ENCODE data around the gene ANKRD22.
A peak's percentile ranks its signal among the peaks of the same experiment; 100 is the strongest.

ANKRD22 gene

GRCh38 chr10:88813200-88813599 is 38.4 kb downstream of the ANKRD22 start:
- no peak for TF ChIP-seq CTCF (IDR thresholded peaks at IDR 0.05)
- Mint-ChIP-seq H3K27ac (no peak overlapping the region), H3K4me1 (no peaks in the 10 kb centered on the region), H3K36me3 (ENCODE audit: low read depth) (no peaks in the 10 kb centered on the region), H3K4me3 (no peak overlapping the region), H3K9me3 (no peaks in the 10 kb centered on the region), H3K27me3 (ENCODE audit: low read depth, poor library complexity) (peaks cover 7% of the 10 kb centered on the region)
- no peak for DNase-seq

- peak; percentile 22 for DNase-seq
- TF ChIP-seq CTCF (IDR thresholded peaks at IDR 0.05): peak; percentile 63
Observed at GRCh38 chr10:88810196-88810961, 41.3 kb downstream of the ANKRD22 start.

GRCh38 chr10:88809621-88810020 is 42.0 kb downstream of the ANKRD22 start:
- no peak overlapping the region for H3K4me3 Mint-ChIP-seq

More at GRCh38 chr10:88810196-88810961, 41.3 kb downstream of the ANKRD22 start:
- Mint-ChIP-seq H3K9me3 (no peaks in the 10 kb centered on the region), H3K36me3 (ENCODE audit: low read depth) (no peaks in the 10 kb centered on the region), H3K4me3 (no peak overlapping the region), H3K4me1 (no peaks in the 10 kb centered on the region), H3K27ac (no peak overlapping the region), H3K27me3 (ENCODE audit: low read depth, poor library complexity) (peaks cover 4% of the 10 kb centered on the region)

GRCh38 chr10:88805924-88806323 is 45.7 kb downstream of the ANKRD22 start:
- H3K4me3 Mint-ChIP-seq: no peak overlapping the region
- peaks cover 3% of the 10 kb centered on the region for H3K27me3 Mint-ChIP-seq (ENCODE audit: low read depth, poor library complexity)
- H3K27ac Mint-ChIP-seq: no peak overlapping the region
- no peak for DNase-seq
- no peaks in the 10 kb centered on the region for H3K4me1 Mint-ChIP-seq
- H3K36me3 Mint-ChIP-seq (ENCODE audit: low read depth): no peaks in the 10 kb centered on the region
- no peaks in the 10 kb centered on the region for H3K9me3 Mint-ChIP-seq
- TF ChIP-seq CTCF (IDR thresholded peaks at IDR 0.05): no peak

More at GRCh38 chr10:88809621-88810020, 42.0 kb downstream of the ANKRD22 start:
- Mint-ChIP-seq H3K9me3 (no peaks in the 10 kb centered on the region), H3K27ac (no peak overlapping the region), H3K36me3 (ENCODE audit: low read depth) (no peaks in the 10 kb centered on the region), H3K27me3 (ENCODE audit: low read depth, poor library complexity) (peaks cover 3% of the 10 kb centered on the region), H3K4me1 (no peaks in the 10 kb centered on the region)
- no peak for DNase-seq
- TF ChIP-seq CTCF (IDR thresholded peaks at IDR 0.05): no peak

- Mint-ChIP-seq H3K9me3 (no peaks in the 10 kb centered on the region), H3K4me1 (no peaks in the 10 kb centered on the region), H3K27me3 (ENCODE audit: low read depth, poor library complexity) (peaks cover 3% of the 10 kb centered on the region), H3K27ac (no peak overlapping the region), H3K36me3 (ENCODE audit: low read depth) (no peaks in the 10 kb centered on the region), H3K4me3 (no peak overlapping the region)
- TF ChIP-seq CTCF (IDR thresholded peaks at IDR 0.05): no peak
- DNase-seq: no peak
Observed at GRCh38 chr10:88805361-88805760, 46.3 kb downstream of the ANKRD22 start.

All from nephron progenitor cell (in vitro differentiated cells).